ENCODE measurements around the gene ADISSP. TPM values are rescaled to one million over a fixed set of nuclear protein-coding genes. Genes with fewer than 3 reads are reported as not detected.
A peak's percentile ranks its signal among the peaks of the same experiment; 100 is the strongest.

The ADISSP gene
- total and polyA plus RNA-seq, 2 of the 13 experiments (the other 11 are each of a cell fraction or from before 2014, with no cell fraction given) = 38.3 to 90.6 TPM

- TF ChIP-seq SMYD3 (CRISPR knock-in tag; IDR thresholded peaks at IDR 0.05) (peak; percentile 90; the same call in 1 of the 2 replicates), ZFP62 (CRISPR knock-in tag; IDR thresholded peaks at IDR 0.05) (no peak), YEATS2 (CRISPR knock-in tag; IDR thresholded peaks at IDR 0.05; ENCODE audit: borderline replicate concordance) (peak; percentile 96), RORA (CRISPR knock-in tag; IDR thresholded peaks at IDR 0.05) (no peak), KDM6A (CRISPR knock-in tag; IDR thresholded peaks at IDR 0.05; ENCODE audit: low read depth) (no peak; the same call in 1 of the 2 replicates), BRD4 (CRISPR knock-in tag; IDR thresholded peaks at IDR 0.05) (peak; percentile 92), CHD2 (IDR thresholded peaks at IDR 0.05; ENCODE audit: low read depth, low read length) (peak; percentile 97), GRHL1 (CRISPR knock-in tag; conservative IDR thresholded peaks at IDR 0.05) (no peak), ZHX1 (CRISPR knock-in tag; IDR thresholded peaks at IDR 0.05; ENCODE audit: low read depth) (peak; percentile 79), GLMP (CRISPR knock-in tag; IDR thresholded peaks at IDR 0.05; ENCODE audit: borderline replicate concordance) (no peak), GABPA (IDR thresholded peaks at IDR 0.05; ENCODE audit: low read depth, low read length) (no peak), GABPA (CRISPR knock-in tag; IDR thresholded peaks at IDR 0.05; ENCODE audit: low read depth) (peak; percentile 54), TRIM24 (CRISPR knock-in tag; IDR thresholded peaks at IDR 0.05) (no peak), SNAPC4 (CRISPR knock-in tag; IDR thresholded peaks at IDR 0.05) (peak; percentile 62), SUZ12 (IDR thresholded peaks at IDR 0.05; ENCODE audit: low read depth, low read length) (no peak)
These were observed at the start of gene ADISSP (continued) for GRCh38 chr20:3767427-3768341.

All from HepG2 (cell line).